T-helper 2 cell treated with Interferon-gamma antibody and Interleukin-4, amounts not matched to agents 5 μg/mL and 100 μg/mL, for 36 hours (primary cell): Measurements from ENCODE around the gene RHBDL1.
"Not testable (repeated sequence)": the region's sequence is repeated elsewhere in the genome, so short reads cannot be mapped to it uniquely, and the experiment has no call there.

ENCODE experiments used
- DNase-seq: peaks from one replicate; pipeline ENCODE4 v3.0.0; 2021; ENCODE audit warnings: low spot score
- H3K27ac Mint-ChIP-seq: one replicate; pipeline ENCODE4 v1.8.0; 2021; ENCODE audit warnings: mild to moderate bottlenecking, mixed read lengths
- H3K27me3 Mint-ChIP-seq: one replicate; pipeline ENCODE4 v1.8.0; 2021; ENCODE audit warnings: low read depth, mixed read lengths
- H3K36me3 Mint-ChIP-seq: one replicate; pipeline ENCODE4 v1.8.0; 2021; ENCODE audit warnings: low read depth, mixed read lengths
- H3K4me1 Mint-ChIP-seq: one replicate; pipeline ENCODE4 v1.8.0; 2021; ENCODE audit warnings: low read depth, mixed read lengths
- H3K4me3 Mint-ChIP-seq: one replicate; pipeline ENCODE4 v1.8.0; 2022; ENCODE audit warnings: mild to moderate bottlenecking, moderate library complexity, mixed read lengths
- H3K9me3 Mint-ChIP-seq: one replicate; pipeline ENCODE4 v1.8.0; 2021; ENCODE audit warnings: mixed read lengths

RHBDL1 gene

DNA sequence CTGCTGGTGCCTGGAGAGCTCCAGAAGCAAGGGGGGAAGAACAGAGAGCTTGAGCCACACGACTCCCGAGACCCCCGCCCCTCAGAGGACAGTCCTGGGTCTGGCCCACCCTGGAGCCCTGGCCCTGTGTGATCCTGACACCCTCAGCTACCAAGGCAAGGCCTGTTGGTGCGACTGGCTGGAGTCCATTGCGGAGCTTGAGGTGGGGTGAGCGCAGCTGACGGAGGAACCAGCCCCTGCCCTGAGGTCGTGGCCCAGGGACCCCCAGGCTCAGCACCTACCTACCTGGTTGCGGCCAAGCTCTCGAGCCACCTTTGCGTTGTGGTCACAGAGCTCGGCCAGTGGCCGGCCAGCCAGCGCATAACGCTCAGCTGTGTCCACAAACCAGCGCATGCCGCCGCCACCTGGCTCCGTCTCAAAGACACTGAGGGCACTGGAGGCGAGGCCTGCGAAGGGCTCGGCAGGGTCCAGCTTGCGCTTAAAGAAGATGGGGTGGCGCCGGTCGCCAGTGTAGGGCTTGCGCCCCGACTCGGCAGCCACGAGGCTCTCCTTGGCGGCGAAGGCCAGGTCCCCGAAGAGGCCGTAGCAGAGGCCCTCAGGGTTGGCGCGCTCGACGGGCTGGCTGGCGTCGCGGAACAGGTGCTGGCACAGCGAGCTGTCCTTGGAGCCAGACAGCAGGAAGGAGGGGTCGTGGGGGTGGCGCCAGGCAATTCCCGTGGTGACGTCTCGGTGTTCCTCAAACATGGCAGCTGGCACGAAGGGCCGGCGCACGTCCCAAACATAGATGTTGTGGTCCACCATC lies 11.2 kb downstream of the RHBDL1 start:
- no peaks in the 10 kb centered on the region for H3K27me3 Mint-ChIP-seq
- peaks cover 11% of the 10 kb centered on the region for H3K36me3 Mint-ChIP-seq
- no peak overlapping the region for H3K4me3 Mint-ChIP-seq
- DNase-seq = no peak
- H3K9me3 Mint-ChIP-seq = no peaks in the 10 kb centered on the region
- H3K27ac Mint-ChIP-seq = no peak overlapping the region
- H3K4me1 Mint-ChIP-seq = peaks cover 8% of the 10 kb centered on the region

- no peaks in the 10 kb centered on the region for H3K9me3 Mint-ChIP-seq
- H3K4me1 Mint-ChIP-seq = peaks cover 4% of the 10 kb centered on the region
- H3K27me3 Mint-ChIP-seq = peaks cover 1% of the 10 kb centered on the region
- no peak overlapping the region for H3K4me3 Mint-ChIP-seq
- peaks cover 5% of the 10 kb centered on the region for H3K36me3 Mint-ChIP-seq
- no peak overlapping the region for H3K27ac Mint-ChIP-seq
- no peak for DNase-seq
Observed at GRCh38 chr16:687499-687898, 12.0 kb downstream of the RHBDL1 start.

DNA sequence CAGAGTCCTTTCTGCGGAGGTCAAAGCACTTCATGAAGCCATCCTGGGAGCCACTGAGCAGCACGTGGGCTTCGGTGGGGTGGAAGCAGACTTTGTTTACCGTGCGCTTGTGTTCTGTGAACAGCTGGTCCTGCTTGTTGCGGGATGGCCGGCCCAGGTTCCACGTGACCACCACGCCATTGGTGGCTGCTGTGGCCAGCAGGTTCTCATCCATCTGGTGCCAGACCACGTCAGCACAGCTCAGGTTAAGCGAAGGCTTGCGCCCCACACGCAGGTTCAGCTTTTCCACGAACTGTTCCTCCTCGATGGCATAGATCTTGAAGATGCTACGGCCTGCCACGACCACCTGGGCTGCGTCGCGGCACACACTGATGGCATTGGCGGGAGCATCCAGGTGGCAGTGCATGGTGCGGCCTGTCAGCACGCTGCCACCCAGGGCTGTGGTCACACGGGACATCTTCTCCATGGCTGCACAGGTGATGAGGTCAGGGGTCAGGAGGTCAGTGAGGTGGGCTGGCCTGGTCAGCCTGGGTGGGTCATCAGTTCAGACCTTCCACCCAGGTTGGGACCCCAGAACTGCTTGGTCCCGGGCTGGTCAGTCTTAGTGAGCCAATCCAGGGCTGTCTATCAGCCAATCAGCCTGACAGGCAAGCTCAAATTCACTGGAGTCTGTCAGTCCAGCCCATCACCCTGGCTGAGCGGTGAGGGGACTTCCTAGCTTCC lies 13.9 kb downstream of the RHBDL1 start:
- H3K27ac Mint-ChIP-seq = peak overlapping the region; percentile 90
- H3K4me3 Mint-ChIP-seq = peak overlapping the region; percentile 85
- peaks cover 8% of the 10 kb centered on the region for H3K27me3 Mint-ChIP-seq
- H3K9me3 Mint-ChIP-seq = no peaks in the 10 kb centered on the region
- DNase-seq = no peak
- peaks cover 4% of the 10 kb centered on the region for H3K36me3 Mint-ChIP-seq
- H3K4me1 Mint-ChIP-seq = no peaks in the 10 kb centered on the region

DNA sequence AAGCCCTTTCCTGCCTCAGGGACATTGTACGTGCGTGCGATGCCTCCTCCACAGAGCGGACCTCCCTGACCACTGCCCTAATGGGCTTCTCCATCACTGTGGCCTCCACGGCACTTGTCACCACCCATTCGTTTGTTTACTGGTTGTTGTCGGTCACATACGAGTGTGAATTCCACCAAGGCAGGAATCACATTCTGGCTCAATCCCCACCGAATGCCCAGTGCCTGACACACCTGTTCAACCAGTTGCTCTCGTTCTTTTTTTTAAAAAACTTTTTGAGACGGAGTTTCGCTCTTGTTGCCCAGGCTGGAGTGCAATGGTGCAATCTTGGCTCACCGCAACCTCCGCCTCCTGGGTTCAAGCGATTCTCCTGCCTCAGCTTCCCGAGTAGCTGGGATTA lies 15.8 kb downstream of the RHBDL1 start:
- not testable (repeated sequence) for H3K9me3 Mint-ChIP-seq, H3K27me3 Mint-ChIP-seq, H3K4me1 Mint-ChIP-seq, DNase-seq, H3K36me3 Mint-ChIP-seq
- Mint-ChIP-seq H3K27ac (peak overlapping the region; percentile 55), H3K4me3 (peak overlapping the region; percentile 85)

GRCh38 chr16:692356-693108 lies 17.1 kb downstream of the RHBDL1 start:
- Mint-ChIP-seq H3K9me3 (no peaks in the 10 kb centered on the region), H3K4me3 (peak overlapping the region; percentile 62), H3K27ac (no peak overlapping the region), H3K36me3 (peaks cover 3% of the 10 kb centered on the region), H3K4me1 (peaks cover 3% of the 10 kb centered on the region), H3K27me3 (peaks cover 8% of the 10 kb centered on the region)
- no peak for DNase-seq

DNA sequence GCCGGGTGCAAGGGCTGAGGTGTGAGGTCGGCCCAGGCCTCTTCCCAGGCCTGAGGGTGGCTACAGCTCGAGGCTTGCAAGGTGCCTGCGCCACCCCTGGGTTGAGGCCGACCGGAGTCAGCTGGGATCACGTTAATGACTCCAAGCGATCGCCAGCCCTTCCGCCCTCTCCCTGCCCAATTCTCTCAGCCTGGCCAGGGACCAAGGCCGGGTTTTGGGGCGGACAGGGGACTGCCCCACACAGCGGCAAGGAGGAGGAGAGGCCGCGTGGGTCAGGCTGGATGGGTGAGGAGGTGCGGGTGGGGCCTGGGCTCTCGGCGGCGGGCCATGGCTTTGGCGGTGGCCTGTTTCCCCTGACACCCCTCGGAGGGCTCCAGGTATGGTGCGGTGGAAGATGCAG lies 17.9 kb downstream of the RHBDL1 start:
- H3K36me3 Mint-ChIP-seq = peaks cover 3% of the 10 kb centered on the region
- no peaks in the 10 kb centered on the region for H3K9me3 Mint-ChIP-seq
- H3K4me3 Mint-ChIP-seq = peak overlapping the region; percentile 50
- H3K4me1 Mint-ChIP-seq = peaks cover 3% of the 10 kb centered on the region
- H3K27ac Mint-ChIP-seq = no peak overlapping the region
- H3K27me3 Mint-ChIP-seq = peaks cover 8% of the 10 kb centered on the region
- no peak for DNase-seq

GRCh38 chr16:693766-694165 lies 18.3 kb downstream of the RHBDL1 start:
- Mint-ChIP-seq H3K36me3 (peaks cover 3% of the 10 kb centered on the region), H3K4me3 (no peak overlapping the region), H3K27me3 (peaks cover 8% of the 10 kb centered on the region), H3K4me1 (peaks cover 3% of the 10 kb centered on the region), H3K9me3 (no peaks in the 10 kb centered on the region), H3K27ac (no peak overlapping the region)
- DNase-seq = no peak

GRCh38 chr16:694187-694862 lies 18.9 kb downstream of the RHBDL1 start:
- peaks cover 3% of the 10 kb centered on the region for H3K4me1 Mint-ChIP-seq
- H3K9me3 Mint-ChIP-seq = no peaks in the 10 kb centered on the region
- H3K36me3 Mint-ChIP-seq = peaks cover 3% of the 10 kb centered on the region
- H3K27ac Mint-ChIP-seq = no peak overlapping the region
- peaks cover 8% of the 10 kb centered on the region for H3K27me3 Mint-ChIP-seq
- H3K4me3 Mint-ChIP-seq = peak overlapping the region; percentile 50
- DNase-seq = no peak

DNA sequence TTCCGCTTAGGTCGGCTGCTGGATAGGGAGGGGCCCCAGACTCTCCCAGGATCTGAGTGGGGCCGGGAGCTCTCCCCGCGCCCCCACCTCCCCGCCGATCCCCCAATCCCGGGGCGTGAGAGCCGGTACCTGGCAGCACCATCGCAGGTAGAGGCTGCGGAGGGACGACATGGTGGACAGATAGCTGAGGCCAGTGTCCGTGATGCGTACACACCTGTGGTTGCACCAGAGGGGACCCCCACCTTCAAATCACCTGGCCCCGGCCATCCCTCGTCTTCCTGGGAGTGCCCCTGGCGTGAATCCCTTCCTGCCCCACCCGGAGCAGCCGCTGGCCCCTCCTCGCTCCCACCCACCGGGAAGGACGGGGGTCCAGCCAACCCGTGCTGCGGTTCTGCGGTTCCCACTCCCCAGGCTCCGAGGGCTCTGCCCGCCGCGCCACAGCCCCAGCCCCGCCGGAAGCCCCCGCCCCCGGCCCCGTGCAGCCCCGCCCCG lies 19.4 kb downstream of the RHBDL1 start:
- Mint-ChIP-seq H3K27ac (no peak overlapping the region), H3K36me3 (peaks cover 3% of the 10 kb centered on the region), H3K4me1 (peaks cover 3% of the 10 kb centered on the region), H3K9me3 (no peaks in the 10 kb centered on the region), H3K27me3 (peaks cover 8% of the 10 kb centered on the region), H3K4me3 (peak overlapping the region; percentile 18)
- DNase-seq = no peak

- Mint-ChIP-seq H3K27me3 (peaks cover 8% of the 10 kb centered on the region), H3K4me3 (peak overlapping the region; percentile 79), H3K36me3 (peaks cover 1% of the 10 kb centered on the region), H3K9me3 (no peaks in the 10 kb centered on the region), H3K27ac (peak overlapping the region; percentile 83), H3K4me1 (peaks cover 3% of the 10 kb centered on the region)
- peak; percentile 75 for DNase-seq
Observed at GRCh38 chr16:695355-696089, 20.1 kb downstream of the RHBDL1 start.

- H3K27me3 Mint-ChIP-seq = peaks cover 22% of the 10 kb centered on the region
Observed at GRCh38 chr16:698911-699671, 23.6 kb downstream of the RHBDL1 start.

GRCh38 chr16:700684-701584 lies 25.5 kb downstream of the RHBDL1 start:
- Mint-ChIP-seq H3K9me3 (no peaks in the 10 kb centered on the region), H3K4me1 (no peaks in the 10 kb centered on the region), H3K27ac (no peak overlapping the region), H3K36me3 (no peaks in the 10 kb centered on the region), H3K27me3 (peaks cover 25% of the 10 kb centered on the region), H3K4me3 (no peak overlapping the region)
- peak; percentile 38 for DNase-seq

More at GRCh38 chr16:698911-699671, 23.6 kb downstream of the RHBDL1 start:
- Mint-ChIP-seq H3K4me3 (no peak overlapping the region), H3K4me1 (peaks cover 3% of the 10 kb centered on the region), H3K36me3 (no peaks in the 10 kb centered on the region), H3K9me3 (no peaks in the 10 kb centered on the region), H3K27ac (no peak overlapping the region)
- no peak for DNase-seq
